NOMO-1 treated with dmso at 0.1 percent for 144 hours (cell line): ENCODE measurements around the gene SNTG2.
"Not testable (repeated sequence)": the region's sequence is repeated elsewhere in the genome, so short reads cannot be mapped to it uniquely, and the experiment has no call there.

ENCODE experiments used
- DNase-seq: peaks from one replicate; lab custom pipeline; 2025; ENCODE audit not compliant: unreplicated experiment; lab: John Stamatoyannopoulos, UW

Gene SNTG2

GRCh38 chr2:1405967-1406366, 455.3 kb downstream of the SNTG2 start:
- no peak for DNase-seq

DNA sequence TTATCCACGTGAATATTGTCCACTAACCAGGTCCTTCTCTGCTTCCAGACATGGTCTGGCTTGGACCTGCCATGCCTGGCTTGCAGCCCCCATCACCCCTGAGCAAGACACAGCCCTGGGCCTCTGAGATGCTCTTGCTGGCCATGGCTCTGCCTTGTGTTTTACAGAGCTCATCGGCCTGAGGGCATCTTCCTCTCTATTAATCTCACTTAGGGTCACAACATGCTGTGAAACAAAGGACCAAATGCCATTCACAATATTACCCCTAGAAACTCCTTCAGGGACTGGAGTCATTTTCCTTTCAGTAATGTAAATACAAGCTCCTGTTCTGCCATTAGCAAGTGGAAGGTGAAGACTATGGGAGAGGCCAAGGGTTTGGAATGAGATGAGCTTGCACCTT, 455.8 kb downstream of the SNTG2 start:
- no peak for DNase-seq

- DNase-seq: no peak
Measured at GRCh38 chr2:1407950-1408675, 457.5 kb downstream of the SNTG2 start.

DNA sequence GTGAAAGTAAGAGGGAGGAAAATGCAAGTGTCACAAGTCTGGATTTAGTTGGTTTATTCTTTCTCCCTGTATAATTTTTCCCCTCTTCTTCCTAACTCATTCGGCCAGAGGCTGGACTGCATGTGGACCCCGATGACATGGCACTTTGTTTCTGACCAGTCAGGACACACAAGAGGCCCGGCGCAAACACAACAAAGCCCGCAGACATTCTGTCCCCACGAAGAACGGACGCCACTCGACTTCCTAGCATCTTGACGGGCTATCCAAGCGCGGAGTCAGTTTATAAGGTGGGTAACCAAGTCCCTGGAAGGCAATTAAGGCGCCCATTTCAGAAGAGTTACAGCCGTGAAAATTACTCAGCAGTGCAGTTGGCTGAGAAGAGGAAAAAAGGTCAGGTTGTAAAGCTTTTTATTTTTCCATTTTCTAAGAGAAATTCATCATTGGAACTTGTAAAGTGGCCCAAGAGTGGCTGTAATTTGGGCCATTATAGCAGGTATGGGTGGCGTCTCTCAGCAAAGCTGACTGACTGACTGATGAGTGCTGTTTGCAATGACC, 462.6 kb downstream of the SNTG2 start, which contains the start of gene TPO:
Gene TPO, plus strand, starts transcription at position 308 of the 555 bp plus-strand sequence. CDS start 946 bp downstream, outside the sequence.
- no peak for DNase-seq

- DNase-seq: no peak
Measured at GRCh38 chr2:1414121-1414520, 463.5 kb downstream of the SNTG2 start.

GRCh38 chr2:1414901-1415300, 464.3 kb downstream of the SNTG2 start:
- not testable (repeated sequence) for DNase-seq

DNA sequence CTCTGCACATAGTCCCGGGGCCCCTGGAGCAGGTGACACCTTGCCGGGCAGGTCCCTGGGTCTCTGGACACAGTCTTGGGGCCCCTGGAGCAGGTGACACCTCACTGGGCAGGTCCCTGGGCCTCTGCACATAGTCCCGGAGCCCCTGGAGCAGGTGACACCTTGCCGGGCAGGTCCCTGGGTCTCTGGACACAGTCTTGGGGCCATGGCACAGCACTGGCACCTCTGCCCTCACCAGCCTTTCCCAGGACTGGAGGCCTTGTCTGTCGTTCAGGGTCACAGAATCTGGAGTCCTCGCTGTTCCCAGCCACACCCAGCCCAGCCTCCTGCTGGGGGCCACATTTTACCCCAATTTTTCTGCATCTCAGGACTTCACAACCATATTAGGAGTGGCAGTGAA, 464.9 kb downstream of the SNTG2 start:
- no peak for DNase-seq
